OCI-LY1 (cell line): ENCODE measurements around the gene SELENBP1.

Experiments used
- CTCF ChIP-seq: fragments of 200-600 bp; sonication (generic), shearing (Covaris generic); IDR thresholded peaks from 2 replicates; pipeline ENCODE4 v1.5.1; 2017; ENCODE audit warnings: mild to moderate bottlenecking, antibody characterized with exemption, low read length, moderate library complexity, mixed read lengths
- EZH2 ChIP-seq: fragments of 200-600 bp; sonication (generic), shearing (Covaris generic); IDR thresholded peaks from 2 replicates; pipeline ENCODE4 v1.8.0; 2017; ENCODE audit warnings: borderline replicate concordance, mixed run types, mild to moderate bottlenecking, antibody characterized with exemption, low read length, moderate library complexity, mixed read lengths

DNA sequence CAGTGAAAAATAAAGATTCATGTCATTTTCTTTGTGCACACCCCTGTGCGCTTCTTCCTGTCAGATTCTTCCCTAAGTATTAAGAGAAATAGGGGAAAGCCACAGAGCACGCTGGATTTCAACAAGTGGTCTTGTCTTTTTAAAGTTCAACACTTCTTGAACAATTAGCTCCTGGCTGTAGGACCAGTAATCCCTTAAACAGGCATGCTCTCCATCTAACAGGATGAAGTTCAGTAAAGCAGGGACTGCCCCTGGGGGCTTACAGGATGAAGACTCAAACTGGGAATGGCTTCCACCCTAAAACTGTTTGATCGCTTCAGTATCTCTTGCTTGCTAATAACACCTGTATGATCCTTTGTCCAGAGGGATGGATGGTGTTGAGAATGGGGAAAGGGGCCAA, 31.1 kb upstream of the SELENBP1 start:
- no peak for TF ChIP-seq CTCF
- no peak for TF ChIP-seq EZH2
